Amniotic epithelial cell (primary cell): Measurements from ENCODE around the gene GAST.
"Not testable (repeated sequence)": the region's sequence is repeated elsewhere in the genome, so short reads cannot be mapped to it uniquely, and the experiment has no call there.

Source experiments
- DNase-seq: peaks from one replicate; pipeline ENCODE4 v3.0.0-alpha.2; 2010; ENCODE audit warnings: low read depth

Gene GAST

GRCh38 chr17:41711669-41712400 is at the start of gene GAST:
TSS of gene GAST (plus strand) at chr17:41712331. CDS start at chr17:41715437, 3,106 bp downstream.
- DNase-seq: no peak

- no peak for DNase-seq
These were observed 48.5 kb upstream of the GAST start for GRCh38 chr17:41663451-41664171.

- DNase-seq: no peak
These were observed 48.0 kb upstream of the GAST start for GRCh38 chr17:41664172-41664457.

GRCh38 chr17:41664587-41665565 is 47.3 kb upstream of the GAST start:
- DNase-seq: no peak

GRCh38 chr17:41665566-41666236 is 46.4 kb upstream of the GAST start:
- DNase-seq: peak; percentile 68

- peak; percentile 57 for DNase-seq
These were observed 45.9 kb upstream of the GAST start for GRCh38 chr17:41666237-41666641.

- DNase-seq: peak; percentile 51
These were observed 45.3 kb upstream of the GAST start for GRCh38 chr17:41666708-41667279.

GRCh38 chr17:41667280-41668041 is 44.7 kb upstream of the GAST start:
- DNase-seq: no peak

- DNase-seq: no peak
These were observed 40.0 kb upstream of the GAST start for GRCh38 chr17:41672153-41672552.

GRCh38 chr17:41675157-41676057 is 36.7 kb upstream of the GAST start:
- DNase-seq: not testable (repeated sequence)

- DNase-seq: no peak
These were observed 36.1 kb upstream of the GAST start for GRCh38 chr17:41676058-41676419.

GRCh38 chr17:41678411-41678906 is 33.7 kb upstream of the GAST start:
- peak; percentile 37 for DNase-seq

- DNase-seq: peak; percentile 83
These were observed 33.0 kb upstream of the GAST start for GRCh38 chr17:41678907-41679739.

GRCh38 chr17:41679740-41680425 is 32.2 kb upstream of the GAST start:
- no peak for DNase-seq

GRCh38 chr17:41680426-41681040 is 31.6 kb upstream of the GAST start:
- DNase-seq: no peak

GRCh38 chr17:41681776-41682175 is 30.4 kb upstream of the GAST start:
- DNase-seq: no peak

- no peak for DNase-seq
These were observed 29.5 kb upstream of the GAST start for GRCh38 chr17:41682631-41683030.
